ENCODE data around the gene HOXB8. TPM values are rescaled to one million over a fixed set of nuclear protein-coding genes. Genes with fewer than 3 reads are reported as not detected.

Gene HOXB8
- total RNA-seq, 2 donors from 2014 or later = not detected

GRCh38 chr17:48568499-48569239 is 46.4 kb downstream of the HOXB8 start:
- Mint-ChIP-seq H3K9me3 (no peaks in the 10 kb centered on the region), H3K27ac (no peak overlapping the region), H3K36me3 (ENCODE audit: low read depth) (no peaks in the 10 kb centered on the region), H3K4me1 (peaks cover 16% of the 10 kb centered on the region), H3K4me3 (no peak overlapping the region), H3K27me3 (ENCODE audit: insufficient read depth) (peaks cover 3% of the 10 kb centered on the region)
- DNase-seq = no peak
- 6 to 9% methylated on average over 11 to 31 of the region's 33 CpGs for WGBS, 2 experiments (ENCODE audit: insufficient coverage in 1 of 2, insufficient read length in 1 of 2)
- no peak for TF ChIP-seq CTCF (conservative IDR thresholded peaks at IDR 0.05)
- peak overlapping the region; percentile 14 for H3K4me3 ChIP-seq (ENCODE audit: low read length)
- H3K9ac ChIP-seq (ENCODE audit: extremely low read depth, low read length, poor library complexity, severe bottlenecking) = no peak overlapping the region
- peaks cover 99% of the 10 kb centered on the region for H3K27me3 ChIP-seq (ENCODE audit: control insufficient read depth, insufficient read depth, low read length, poor library complexity, severe bottlenecking)
- H3K9me3 ChIP-seq (ENCODE audit: control insufficient read depth, low read length) = peaks cover 13% of the 10 kb centered on the region
- no peaks in the 10 kb centered on the region for H3K36me3 ChIP-seq (ENCODE audit: control insufficient read depth, insufficient read depth, low read length)
- peaks cover 13% of the 10 kb centered on the region for H3K4me1 ChIP-seq (ENCODE audit: control insufficient read depth, insufficient read depth, low read length)
- H3K27ac ChIP-seq (ENCODE audit: low read depth, low read length) = no peak overlapping the region

DNA sequence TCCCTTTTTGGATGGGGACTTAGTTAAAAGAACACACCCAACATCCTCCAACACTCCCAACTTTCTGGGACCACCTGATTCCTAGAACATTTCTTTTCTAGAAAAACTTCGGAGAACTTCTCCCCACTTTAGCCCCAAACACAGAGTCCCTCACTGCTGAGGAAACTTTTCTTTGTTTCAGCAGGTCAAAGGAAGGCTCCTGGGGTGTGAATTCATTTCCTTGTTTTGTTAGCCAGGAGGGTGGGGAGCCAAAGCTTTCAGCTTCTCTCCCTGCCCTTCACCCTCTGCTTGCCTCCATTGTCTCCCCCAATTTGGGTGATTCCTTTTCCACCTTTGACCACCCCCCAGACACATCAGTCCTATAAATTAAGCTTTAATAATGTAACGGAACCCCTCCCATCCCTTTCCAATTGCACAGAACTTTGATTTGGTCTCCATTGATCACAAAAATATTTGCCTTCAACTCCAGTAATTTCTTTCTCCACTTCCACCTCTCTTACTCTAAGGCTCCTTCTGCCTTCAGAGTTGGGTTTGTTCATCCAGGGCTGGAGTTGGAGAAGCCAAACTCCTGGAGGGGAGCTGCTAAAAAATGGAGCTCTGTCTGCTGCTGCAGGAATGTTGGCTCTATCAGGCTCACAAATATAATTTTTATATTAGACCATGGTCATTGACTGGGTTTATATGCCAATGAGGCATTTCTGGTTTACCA is 47.3 kb downstream of the HOXB8 start:
- H3K36me3 ChIP-seq (ENCODE audit: control insufficient read depth, insufficient read depth, low read length) = no peaks in the 10 kb centered on the region
- Mint-ChIP-seq H3K4me1 (peaks cover 16% of the 10 kb centered on the region), H3K27me3 (ENCODE audit: insufficient read depth) (peaks cover 12% of the 10 kb centered on the region), H3K27ac (no peak overlapping the region), H3K9me3 (no peaks in the 10 kb centered on the region), H3K4me3 (no peak overlapping the region), H3K36me3 (ENCODE audit: low read depth) (no peaks in the 10 kb centered on the region)
- no peak overlapping the region for H3K27ac ChIP-seq (ENCODE audit: low read depth, low read length)
- DNase-seq = no peak
- no peak for TF ChIP-seq CTCF (conservative IDR thresholded peaks at IDR 0.05)
- H3K4me3 ChIP-seq (ENCODE audit: low read length) = no peak overlapping the region
- peaks cover 13% of the 10 kb centered on the region for H3K4me1 ChIP-seq (ENCODE audit: control insufficient read depth, insufficient read depth, low read length)
- WGBS, 2 experiments (ENCODE audit: insufficient coverage in 1 of 2, insufficient read length in 1 of 2) = 0 to 14% methylated on average over 2 of the region's 2 CpGs
- H3K9me3 ChIP-seq (ENCODE audit: control insufficient read depth, low read length) = peaks cover 13% of the 10 kb centered on the region
- no peak overlapping the region for H3K9ac ChIP-seq (ENCODE audit: extremely low read depth, low read length, poor library complexity, severe bottlenecking)
- peaks cover 99% of the 10 kb centered on the region for H3K27me3 ChIP-seq (ENCODE audit: control insufficient read depth, insufficient read depth, low read length, poor library complexity, severe bottlenecking)

- Histone ChIP-seq H3K27me3 (ENCODE audit: control insufficient read depth, insufficient read depth, low read length, poor library complexity, severe bottlenecking) (peaks cover 99% of the 10 kb centered on the region), H3K27ac (ENCODE audit: low read depth, low read length) (no peak overlapping the region), H3K9me3 (ENCODE audit: control insufficient read depth, low read length) (peaks cover 13% of the 10 kb centered on the region), H3K4me3 (ENCODE audit: low read length) (no peak overlapping the region), H3K36me3 (ENCODE audit: control insufficient read depth, insufficient read depth, low read length) (no peaks in the 10 kb centered on the region), H3K9ac (ENCODE audit: extremely low read depth, low read length, poor library complexity, severe bottlenecking) (no peak overlapping the region), H3K4me1 (ENCODE audit: control insufficient read depth, insufficient read depth, low read length) (peaks cover 13% of the 10 kb centered on the region)
- H3K27me3 Mint-ChIP-seq (ENCODE audit: insufficient read depth) = peaks cover 18% of the 10 kb centered on the region
- H3K27ac Mint-ChIP-seq = no peak overlapping the region
- no peak for TF ChIP-seq CTCF (conservative IDR thresholded peaks at IDR 0.05)
- 18 to 34% methylated on average over 6 of the region's 6 CpGs for WGBS, 2 experiments (ENCODE audit: insufficient coverage in 1 of 2, insufficient read length in 1 of 2)
- H3K4me3 Mint-ChIP-seq = no peak overlapping the region
- DNase-seq = peak; percentile 70
- no peaks in the 10 kb centered on the region for H3K36me3 Mint-ChIP-seq (ENCODE audit: low read depth)
- H3K4me1 Mint-ChIP-seq = peaks cover 16% of the 10 kb centered on the region
- no peaks in the 10 kb centered on the region for H3K9me3 Mint-ChIP-seq
These were observed 47.9 kb downstream of the HOXB8 start for GRCh38 chr17:48567209-48567608.
